ENCODE data around the gene FUBP1.
"Not testable (repeated sequence)": the region's sequence is repeated elsewhere in the genome, so short reads cannot be mapped to it uniquely, and the experiment has no call there.

FUBP1 gene, protein sequence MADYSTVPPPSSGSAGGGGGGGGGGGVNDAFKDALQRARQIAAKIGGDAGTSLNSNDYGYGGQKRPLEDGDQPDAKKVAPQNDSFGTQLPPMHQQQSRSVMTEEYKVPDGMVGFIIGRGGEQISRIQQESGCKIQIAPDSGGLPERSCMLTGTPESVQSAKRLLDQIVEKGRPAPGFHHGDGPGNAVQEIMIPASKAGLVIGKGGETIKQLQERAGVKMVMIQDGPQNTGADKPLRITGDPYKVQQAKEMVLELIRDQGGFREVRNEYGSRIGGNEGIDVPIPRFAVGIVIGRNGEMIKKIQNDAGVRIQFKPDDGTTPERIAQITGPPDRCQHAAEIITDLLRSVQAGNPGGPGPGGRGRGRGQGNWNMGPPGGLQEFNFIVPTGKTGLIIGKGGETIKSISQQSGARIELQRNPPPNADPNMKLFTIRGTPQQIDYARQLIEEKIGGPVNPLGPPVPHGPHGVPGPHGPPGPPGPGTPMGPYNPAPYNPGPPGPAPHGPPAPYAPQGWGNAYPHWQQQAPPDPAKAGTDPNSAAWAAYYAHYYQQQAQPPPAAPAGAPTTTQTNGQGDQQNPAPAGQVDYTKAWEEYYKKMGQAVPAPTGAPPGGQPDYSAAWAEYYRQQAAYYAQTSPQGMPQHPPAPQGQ

DNA sequence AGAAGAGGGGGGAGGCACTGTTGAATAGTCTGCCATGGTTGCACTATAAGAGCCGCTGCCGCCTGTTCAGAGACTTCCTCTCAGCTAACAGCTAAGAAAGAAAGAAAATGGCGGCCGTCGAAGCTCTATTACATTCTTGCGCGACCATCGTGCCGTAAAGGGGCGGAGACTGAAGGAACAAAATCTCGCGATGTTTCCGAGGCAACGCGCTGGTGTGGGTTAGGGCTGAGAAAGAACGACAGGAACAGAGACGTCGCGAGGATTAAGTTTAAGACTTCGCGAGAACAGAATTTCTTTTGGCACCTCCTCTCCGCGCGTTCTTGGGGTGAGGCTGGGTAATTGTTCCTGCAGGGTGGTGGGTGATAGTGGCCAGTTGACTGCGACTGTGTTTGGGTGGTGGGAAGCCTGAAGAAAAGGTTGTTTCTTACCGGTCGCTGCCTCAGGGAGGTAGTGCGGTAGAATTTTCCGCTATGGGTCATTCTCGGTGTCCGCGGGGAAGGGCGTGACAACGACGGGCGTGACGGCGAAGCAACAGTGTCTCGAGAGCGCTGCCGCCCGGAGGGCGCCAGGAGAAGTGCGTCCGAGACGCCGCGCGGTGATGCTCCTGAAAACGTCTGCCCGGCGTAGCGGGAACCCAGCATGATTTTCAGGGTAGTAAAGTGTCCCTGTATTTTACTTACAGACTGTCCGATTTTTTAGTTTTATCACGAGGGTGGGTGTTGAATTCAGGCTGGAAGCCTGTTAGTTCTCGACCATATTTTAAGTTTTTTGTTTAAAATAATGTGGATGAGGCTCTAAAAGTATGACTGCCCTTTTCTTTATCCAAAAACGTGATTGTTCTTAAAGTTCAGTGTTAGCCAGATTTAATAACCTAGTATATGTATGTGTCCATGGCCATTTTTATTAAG, at the start of gene FUBP1:
FUBP1 (minus strand) TSS at position 104 of the 908 bp plus-strand sequence; CDS start at position 36, 68 bp downstream.
- no peak within 1 kb of the TSS for H3K27ac Mint-ChIP-seq
- no peaks in the 10 kb centered on the region for H3K27me3 Mint-ChIP-seq
- H3K9me3 Mint-ChIP-seq, result no peaks in the 10 kb centered on the region
- H3K36me3 Mint-ChIP-seq (ENCODE audit: low read depth), result peaks cover 9% of the 10 kb centered on the region
- peaks cover 27% of the 10 kb centered on the region for H3K4me1 Mint-ChIP-seq (ENCODE audit: low read depth)
- intact Hi-C loops (cut with micrococcal nuclease), result loop anchor here (1.0 to 5.0 kb wide), 3 partner anchors 25 to 296 kb away; partner anchors contain the start of genes DNAJB4 and ZZZ3
- no peak within 1 kb of the TSS for H3K4me3 Mint-ChIP-seq

DNA sequence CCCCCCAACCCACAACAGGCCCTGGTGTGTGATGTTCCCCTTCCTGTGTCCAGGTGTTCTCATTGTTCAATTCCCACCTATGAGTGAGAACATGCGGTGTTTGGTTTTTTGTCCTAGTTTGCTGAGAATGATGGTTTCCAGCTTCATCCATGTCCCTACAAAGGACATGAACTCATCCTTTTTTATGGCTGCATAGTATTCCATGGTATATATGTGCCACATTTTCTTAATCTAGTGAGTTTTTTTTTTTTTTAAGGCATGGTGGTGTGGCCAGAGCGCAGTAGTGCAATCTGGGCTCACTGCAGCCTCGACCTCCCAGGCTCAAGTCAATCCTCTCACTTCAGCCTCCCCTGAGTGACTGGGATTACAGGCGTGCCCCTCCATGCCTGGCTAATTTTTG, 42.3 kb upstream of the FUBP1 start:
- intact Hi-C loops (cut with micrococcal nuclease), result loop anchor here (10.0 kb wide), 1 partner anchor 64 kb away; no protein-coding TSS in a partner anchor
- not testable (repeated sequence) for H3K4me1 Mint-ChIP-seq (ENCODE audit: low read depth); H3K27me3 Mint-ChIP-seq; H3K4me3 Mint-ChIP-seq; H3K9me3 Mint-ChIP-seq; H3K27ac Mint-ChIP-seq
- H3K36me3 Mint-ChIP-seq (ENCODE audit: low read depth), result peaks cover 11% of the 10 kb centered on the region

DNA sequence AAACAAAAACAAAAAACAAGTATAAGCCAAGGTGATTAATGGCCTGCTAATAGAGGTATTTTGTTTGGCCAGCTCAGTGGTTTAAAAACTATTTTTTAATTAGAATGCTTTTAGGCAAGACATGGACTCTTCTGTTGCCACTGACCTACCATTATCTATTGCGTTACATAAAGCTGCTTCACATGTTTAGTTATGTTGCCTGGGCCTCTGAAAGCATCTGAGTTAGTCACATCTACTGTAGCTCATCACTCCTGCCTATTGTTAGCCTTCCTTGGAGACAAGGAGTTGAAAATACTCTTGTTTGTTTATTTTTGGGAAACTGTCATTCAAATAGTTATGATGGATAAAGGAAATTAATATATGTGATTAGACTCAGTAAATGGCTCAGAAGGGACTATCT, 40.2 kb upstream of the FUBP1 start:
- intact Hi-C loops (cut with micrococcal nuclease), result no loop called here
- H3K36me3 Mint-ChIP-seq (ENCODE audit: low read depth), result peaks cover 26% of the 10 kb centered on the region
- no peaks in the 10 kb centered on the region for H3K9me3 Mint-ChIP-seq
- peaks cover 7% of the 10 kb centered on the region for H3K4me1 Mint-ChIP-seq (ENCODE audit: low read depth)
- no peaks in the 10 kb centered on the region for H3K27me3 Mint-ChIP-seq
- no peak overlapping the region for H3K27ac Mint-ChIP-seq
- H3K4me3 Mint-ChIP-seq, result no peak overlapping the region

DNA sequence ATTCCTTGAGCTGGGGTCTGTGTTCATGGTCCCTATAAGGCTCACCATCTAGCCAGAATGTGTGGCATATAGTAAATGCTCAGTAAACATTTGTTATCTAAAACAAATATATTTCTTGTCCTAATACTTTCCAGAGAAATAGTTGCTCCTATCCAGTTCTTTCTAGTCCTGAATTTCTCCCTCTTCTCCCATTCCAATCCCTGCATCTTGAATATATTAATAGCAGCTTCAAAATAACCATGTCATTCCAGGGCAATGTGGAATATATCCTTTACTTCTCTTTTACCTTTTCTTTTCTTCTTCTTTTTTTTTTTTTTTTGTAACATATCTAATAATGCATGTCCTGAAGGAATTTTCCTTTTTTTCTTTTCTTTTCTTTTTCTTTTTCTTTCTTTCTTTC, 36.3 kb upstream of the FUBP1 start:
- Mint-ChIP-seq H3K27me3 (no peaks in the 10 kb centered on the region), H3K4me3 (no peak overlapping the region), H3K36me3 (ENCODE audit: low read depth) (peaks cover 39% of the 10 kb centered on the region), H3K9me3 (no peaks in the 10 kb centered on the region), H3K4me1 (ENCODE audit: low read depth) (no peaks in the 10 kb centered on the region), H3K27ac (no peak overlapping the region)
- intact Hi-C loops (cut with micrococcal nuclease), result no loop called here

DNA sequence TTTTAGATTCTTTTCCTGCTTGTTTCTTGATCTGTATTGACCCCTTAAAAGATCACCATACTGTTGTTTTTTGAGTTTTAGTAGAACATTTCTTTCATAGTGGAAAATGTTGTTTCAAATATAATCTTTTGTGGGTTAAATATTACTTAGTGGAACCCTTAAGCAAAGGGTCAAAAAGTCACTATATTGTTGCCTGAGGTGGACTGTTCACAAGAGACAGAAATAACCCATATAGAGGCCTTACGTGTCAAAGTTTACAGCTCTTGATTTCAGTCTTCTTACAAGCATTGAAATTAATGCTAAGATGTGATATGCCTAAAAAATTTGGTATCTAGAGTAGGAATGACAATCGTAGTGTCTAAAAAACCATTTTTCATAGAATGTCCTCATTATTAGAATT, 32.2 kb upstream of the FUBP1 start:
- no peaks in the 10 kb centered on the region for H3K27me3 Mint-ChIP-seq
- H3K36me3 Mint-ChIP-seq (ENCODE audit: low read depth), result peaks cover 28% of the 10 kb centered on the region
- H3K4me3 Mint-ChIP-seq, result no peak overlapping the region
- H3K9me3 Mint-ChIP-seq, result no peaks in the 10 kb centered on the region
- H3K4me1 Mint-ChIP-seq (ENCODE audit: low read depth), result peaks cover 5% of the 10 kb centered on the region
- intact Hi-C loops (cut with micrococcal nuclease), result no loop called here
- H3K27ac Mint-ChIP-seq, result no peak overlapping the region

DNA sequence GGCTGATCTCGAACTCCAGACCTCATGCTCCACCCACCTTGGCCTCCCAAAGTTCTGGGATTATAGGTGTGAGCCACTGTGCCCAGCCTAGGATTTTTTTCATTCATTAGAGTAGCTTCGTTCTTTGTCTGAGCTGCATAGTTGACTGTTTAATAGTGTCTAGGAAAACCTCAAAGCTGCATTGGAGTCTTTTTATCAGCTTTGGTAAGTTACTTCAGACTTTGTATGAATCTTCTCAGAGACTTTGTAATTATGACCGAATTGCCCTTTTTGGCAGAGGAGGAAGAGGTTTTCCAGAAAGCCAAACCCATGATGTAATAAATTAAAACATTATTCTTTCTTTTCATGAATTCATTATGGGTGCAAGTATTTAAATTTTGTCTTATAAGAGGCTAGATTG, 31.0 kb upstream of the FUBP1 start:
- Mint-ChIP-seq H3K4me1 (ENCODE audit: low read depth) (peaks cover 5% of the 10 kb centered on the region), H3K27me3 (no peaks in the 10 kb centered on the region), H3K27ac (no peak overlapping the region), H3K4me3 (no peak overlapping the region), H3K9me3 (no peaks in the 10 kb centered on the region), H3K36me3 (ENCODE audit: low read depth) (peaks cover 20% of the 10 kb centered on the region)
- intact Hi-C loops (cut with micrococcal nuclease), result loop anchor here (5.0 kb wide), 1 partner anchor 102 kb away; no protein-coding TSS in a partner anchor

DNA sequence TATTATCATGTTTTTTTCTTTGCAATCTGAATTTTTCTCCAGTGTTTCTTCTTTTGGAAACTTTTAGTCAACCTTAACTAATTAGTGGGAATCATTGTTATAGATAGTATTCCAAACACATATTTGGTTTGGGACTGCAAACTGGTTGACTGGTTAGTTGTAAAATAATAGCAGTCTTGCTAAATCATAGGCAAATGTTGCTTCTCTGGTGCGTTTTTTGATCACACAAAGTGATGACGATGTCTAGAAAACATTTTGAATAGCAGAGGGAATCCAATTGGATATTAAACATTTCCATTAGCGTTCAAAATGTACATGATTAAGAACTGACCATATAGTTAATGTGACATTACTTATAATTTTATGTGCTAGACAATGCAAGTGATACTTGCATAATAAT, 30.4 kb upstream of the FUBP1 start:
- Mint-ChIP-seq H3K4me1 (ENCODE audit: low read depth) (peaks cover 5% of the 10 kb centered on the region), H3K9me3 (no peaks in the 10 kb centered on the region), H3K36me3 (ENCODE audit: low read depth) (peaks cover 22% of the 10 kb centered on the region), H3K4me3 (no peak overlapping the region), H3K27me3 (no peaks in the 10 kb centered on the region), H3K27ac (no peak overlapping the region)
- intact Hi-C loops (cut with micrococcal nuclease), result loop anchor here (5.0 kb wide), 1 partner anchor 103 kb away; no protein-coding TSS in a partner anchor

DNA sequence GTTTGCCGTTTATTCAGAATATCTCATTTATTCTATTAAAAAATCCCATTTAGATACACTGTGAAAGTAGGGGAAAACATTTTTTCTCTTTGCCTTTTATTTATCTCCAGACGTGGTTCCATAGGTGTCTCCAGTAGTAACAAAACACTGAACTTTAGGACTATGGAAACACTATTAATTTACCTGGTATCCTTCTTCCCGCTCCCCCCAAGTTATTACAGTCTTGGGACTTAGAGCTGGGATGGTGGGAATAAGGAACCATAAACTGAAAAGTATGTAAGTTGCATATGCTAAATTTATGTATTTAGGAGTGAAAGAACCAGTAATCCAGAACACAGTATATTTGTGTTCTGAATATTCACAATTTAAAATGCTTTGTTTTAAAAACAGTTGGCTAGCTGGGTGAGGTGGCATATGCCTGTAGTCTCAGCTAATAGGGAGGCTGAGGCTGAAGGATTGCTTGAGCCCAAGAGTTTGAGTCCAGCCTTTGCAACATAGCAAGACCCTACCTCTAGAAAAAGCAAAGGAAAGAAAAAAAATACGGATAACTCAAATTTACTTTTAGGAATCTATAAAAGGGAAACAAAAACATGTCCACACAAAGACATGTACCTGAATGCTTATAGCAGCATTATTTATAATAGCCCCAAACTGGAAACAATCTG, 28.9 kb upstream of the FUBP1 start:
- intact Hi-C loops (cut with micrococcal nuclease), result loop anchor here (5.0 kb wide), 1 partner anchor 104 kb away; no protein-coding TSS in a partner anchor
- H3K36me3 Mint-ChIP-seq (ENCODE audit: low read depth), result peaks cover 14% of the 10 kb centered on the region
- H3K4me3 Mint-ChIP-seq, result no peak overlapping the region
- H3K27ac Mint-ChIP-seq, result no peak overlapping the region
- H3K27me3 Mint-ChIP-seq, result no peaks in the 10 kb centered on the region
- peaks cover 10% of the 10 kb centered on the region for H3K4me1 Mint-ChIP-seq (ENCODE audit: low read depth)
- no peaks in the 10 kb centered on the region for H3K9me3 Mint-ChIP-seq

DNA sequence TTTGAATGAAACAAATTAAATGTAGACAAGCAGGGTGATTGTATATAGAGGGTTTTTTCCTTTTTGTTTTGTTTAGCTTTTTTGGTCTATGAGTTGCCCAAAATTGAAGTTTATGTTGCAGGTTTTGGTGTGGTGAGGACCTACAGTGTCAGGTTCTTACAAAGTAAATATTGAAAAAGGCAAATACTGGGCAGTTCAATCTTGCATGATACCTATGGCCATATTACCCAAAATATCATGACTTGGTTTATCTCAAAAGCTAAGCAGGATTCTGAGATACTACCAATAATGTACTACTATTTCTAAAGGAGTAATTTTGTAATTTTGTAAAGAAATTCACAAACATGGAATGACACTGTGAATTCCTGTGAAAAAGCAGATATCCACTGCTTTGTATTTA, 27.6 kb upstream of the FUBP1 start:
- peak overlapping the region; percentile 32 for H3K4me3 Mint-ChIP-seq
- H3K4me1 Mint-ChIP-seq (ENCODE audit: low read depth), result peaks cover 15% of the 10 kb centered on the region
- H3K36me3 Mint-ChIP-seq (ENCODE audit: low read depth), result peaks cover 9% of the 10 kb centered on the region
- H3K9me3 Mint-ChIP-seq, result no peaks in the 10 kb centered on the region
- intact Hi-C loops (cut with micrococcal nuclease), result loop anchor here (5.0 kb wide), 1 partner anchor 106 kb away; no protein-coding TSS in a partner anchor
- H3K27ac Mint-ChIP-seq, result no peak overlapping the region
- H3K27me3 Mint-ChIP-seq, result no peaks in the 10 kb centered on the region

DNA sequence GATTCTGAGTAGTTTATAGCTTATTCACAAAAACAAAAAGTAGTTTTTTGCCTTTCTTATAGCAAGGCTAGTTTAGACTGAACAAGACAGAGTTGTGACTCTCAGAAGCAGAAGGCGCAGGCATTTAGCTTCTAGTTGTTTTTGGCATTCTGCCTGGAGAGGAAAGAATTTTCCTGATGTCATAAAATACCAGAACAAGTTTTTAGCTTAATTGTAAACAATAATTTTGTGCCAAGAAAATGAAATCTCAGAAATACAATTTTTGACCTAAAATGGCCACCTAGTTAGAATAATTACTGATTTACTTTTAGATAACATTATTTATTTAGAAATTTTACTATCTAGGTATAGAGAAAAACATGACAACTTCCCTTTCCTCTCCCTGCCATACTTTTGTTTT, 26.9 kb upstream of the FUBP1 start:
- H3K9me3 Mint-ChIP-seq, result no peaks in the 10 kb centered on the region
- H3K27ac Mint-ChIP-seq, result peak overlapping the region; percentile 96
- intact Hi-C loops (cut with micrococcal nuclease), result loop anchor here (5.0 kb wide), 1 partner anchor 107 kb away; no protein-coding TSS in a partner anchor
- peaks cover 15% of the 10 kb centered on the region for H3K4me1 Mint-ChIP-seq (ENCODE audit: low read depth)
- no peaks in the 10 kb centered on the region for H3K27me3 Mint-ChIP-seq
- H3K4me3 Mint-ChIP-seq, result peak overlapping the region; percentile 57
- peaks cover 9% of the 10 kb centered on the region for H3K36me3 Mint-ChIP-seq (ENCODE audit: low read depth)

DNA sequence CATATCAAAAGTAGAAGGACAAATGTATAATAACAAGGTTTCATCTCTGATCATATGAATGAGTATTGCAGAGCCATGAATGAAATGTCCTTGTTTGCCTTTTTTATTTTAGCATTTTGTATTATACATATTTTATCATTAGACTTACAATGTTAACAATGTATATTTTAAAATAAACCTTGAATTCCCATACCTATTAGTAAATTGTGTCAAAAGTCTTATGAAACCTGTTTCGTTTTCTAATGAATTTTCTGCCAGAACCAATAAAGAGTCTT, 26.5 kb upstream of the FUBP1 start:
- H3K27me3 Mint-ChIP-seq, result no peaks in the 10 kb centered on the region
- intact Hi-C loops (cut with micrococcal nuclease), result loop anchor here (5.0 kb wide), 1 partner anchor 107 kb away; no protein-coding TSS in a partner anchor
- H3K4me1 Mint-ChIP-seq (ENCODE audit: low read depth), result peaks cover 15% of the 10 kb centered on the region
- H3K4me3 Mint-ChIP-seq, result peak overlapping the region; percentile 91
- H3K36me3 Mint-ChIP-seq (ENCODE audit: low read depth), result peaks cover 9% of the 10 kb centered on the region
- H3K9me3 Mint-ChIP-seq, result no peaks in the 10 kb centered on the region
- H3K27ac Mint-ChIP-seq, result peak overlapping the region; percentile 96

DNA sequence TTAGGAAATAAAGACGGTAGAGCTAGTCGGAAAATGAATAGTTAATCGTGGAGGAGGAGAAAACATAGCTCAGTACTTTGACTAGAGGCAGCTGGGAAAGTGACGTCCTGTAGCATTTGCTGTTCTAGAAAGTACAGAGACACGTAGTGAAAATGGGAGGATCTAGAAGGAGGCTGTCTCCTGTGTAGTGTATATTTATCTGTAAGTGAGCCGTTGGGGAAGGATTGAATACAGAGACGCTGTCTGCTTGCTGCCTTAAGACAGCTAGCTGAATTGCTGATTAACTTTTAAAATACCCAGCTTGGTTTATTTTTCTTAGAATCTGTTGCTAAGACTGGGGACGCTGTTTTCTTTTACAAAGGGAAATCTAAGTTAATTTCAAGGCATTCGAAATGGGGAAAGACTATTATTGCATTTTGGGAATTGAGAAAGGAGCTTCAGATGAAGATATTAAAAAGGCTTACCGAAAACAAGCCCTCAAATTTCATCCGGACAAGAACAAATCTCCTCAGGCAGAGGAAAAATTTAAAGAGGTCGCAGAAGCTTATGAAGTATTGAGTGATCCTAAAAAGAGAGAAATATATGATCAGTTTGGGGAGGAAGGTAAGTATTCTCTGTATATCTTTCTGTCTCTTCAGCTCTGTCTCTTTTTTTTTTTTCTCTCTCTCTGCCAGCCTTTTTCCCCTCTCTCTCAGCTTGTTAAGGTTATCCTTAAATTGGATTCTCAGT, 26.0 kb upstream of the FUBP1 start, which contains the start of gene DNAJB4:
DNAJB4 (plus strand) TSS at position 221 of the 729 bp plus-strand sequence; CDS start at position 393, 172 bp downstream.
- peak within 1 kb of the TSS; percentile 91 for H3K4me3 Mint-ChIP-seq
- intact Hi-C loops (cut with micrococcal nuclease), result loop anchor here (1.0 to 5.0 kb wide), 2 partner anchors 26 to 107 kb away; partner anchors contain the start of gene FUBP1
- no peaks in the 10 kb centered on the region for H3K27me3 Mint-ChIP-seq
- H3K9me3 Mint-ChIP-seq, result no peaks in the 10 kb centered on the region
- peaks cover 9% of the 10 kb centered on the region for H3K36me3 Mint-ChIP-seq (ENCODE audit: low read depth)
- peaks cover 15% of the 10 kb centered on the region for H3K4me1 Mint-ChIP-seq (ENCODE audit: low read depth)
- peak within 1 kb of the TSS; percentile 96 for H3K27ac Mint-ChIP-seq

All from dendritic cell treated with granulocyte-macrophage colony-stimulating factor and Interleukin-4, amounts not matched to agents 40 ng/mL and 50 ng/mL, for 4 days (primary cell).